Smooth muscle cell of the brain vasculature (primary cell): ENCODE results near the gene DISP3.

Source experiments
- DNase-seq: peaks from one replicate; pipeline ENCODE4 v3.0.0-alpha.2; 2012; ENCODE audit warnings: low read depth, low spot score

Gene DISP3

GRCh38 chr1:11487196-11487751, 8.3 kb downstream of the DISP3 start:
- DNase-seq = no peak

- no peak for DNase-seq
Measured at GRCh38 chr1:11488201-11488770, 9.3 kb downstream of the DISP3 start.

GRCh38 chr1:11488966-11489625, 10.1 kb downstream of the DISP3 start:
- DNase-seq = no peak

GRCh38 chr1:11492235-11492634, 13.3 kb downstream of the DISP3 start:
- DNase-seq = no peak

DNA sequence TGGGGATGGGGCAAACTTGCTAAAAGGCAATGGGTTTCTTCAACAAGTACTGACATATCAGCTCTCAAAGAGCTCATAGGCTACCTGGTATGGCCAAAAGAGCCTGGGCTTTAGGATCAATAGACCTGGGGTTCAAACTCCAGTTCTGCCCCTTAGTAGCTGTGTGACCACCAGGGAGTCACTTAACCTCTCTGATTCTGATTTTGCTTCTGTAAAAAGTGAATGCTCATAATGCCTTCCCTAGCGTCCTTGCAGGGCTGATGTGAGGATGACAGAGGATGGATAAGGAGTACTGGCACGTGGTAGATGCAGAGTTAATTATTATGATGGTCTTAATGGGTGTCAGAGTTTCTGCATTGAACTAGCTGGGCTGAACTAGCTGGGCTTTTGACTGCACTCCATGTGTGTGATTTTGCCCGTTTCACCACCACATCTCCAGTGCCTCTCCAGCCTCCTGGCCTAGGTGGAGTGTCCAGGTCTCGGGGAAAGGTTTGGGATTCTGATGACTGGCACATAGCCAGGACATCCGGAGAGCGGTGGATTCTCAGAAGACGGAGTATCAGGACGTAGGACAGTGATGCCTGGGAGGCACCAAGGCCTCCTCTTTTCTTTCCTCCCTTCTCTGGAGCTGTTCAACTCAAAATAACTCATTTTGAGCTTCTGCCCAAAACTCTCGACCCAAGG, 15.2 kb downstream of the DISP3 start:
- DNase-seq = no peak

DNA sequence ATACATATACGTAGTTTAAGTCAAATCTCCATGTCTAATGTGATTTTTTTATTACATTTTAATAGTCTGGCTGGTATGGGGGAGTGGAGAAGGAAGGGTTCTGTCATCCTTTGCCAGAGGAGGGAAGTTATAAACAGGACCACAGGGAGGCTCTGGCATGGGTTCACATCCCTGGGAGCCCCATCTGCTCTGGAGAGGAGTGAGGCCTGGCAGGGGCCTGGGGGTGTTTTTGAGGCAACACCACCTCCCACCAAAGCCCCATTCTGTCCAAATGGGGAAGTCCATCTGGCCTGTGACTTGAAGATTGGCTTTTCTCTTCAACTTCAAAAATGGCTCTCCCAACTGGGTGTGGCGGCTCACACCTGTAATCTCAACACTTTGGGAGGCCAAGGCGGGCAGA, 15.8 kb downstream of the DISP3 start:
- DNase-seq = no peak

- DNase-seq = no peak
Measured at GRCh38 chr1:11495579-11495978, 16.6 kb downstream of the DISP3 start.

- no peak for DNase-seq
Measured at GRCh38 chr1:11496551-11497080, 17.7 kb downstream of the DISP3 start.

DNA sequence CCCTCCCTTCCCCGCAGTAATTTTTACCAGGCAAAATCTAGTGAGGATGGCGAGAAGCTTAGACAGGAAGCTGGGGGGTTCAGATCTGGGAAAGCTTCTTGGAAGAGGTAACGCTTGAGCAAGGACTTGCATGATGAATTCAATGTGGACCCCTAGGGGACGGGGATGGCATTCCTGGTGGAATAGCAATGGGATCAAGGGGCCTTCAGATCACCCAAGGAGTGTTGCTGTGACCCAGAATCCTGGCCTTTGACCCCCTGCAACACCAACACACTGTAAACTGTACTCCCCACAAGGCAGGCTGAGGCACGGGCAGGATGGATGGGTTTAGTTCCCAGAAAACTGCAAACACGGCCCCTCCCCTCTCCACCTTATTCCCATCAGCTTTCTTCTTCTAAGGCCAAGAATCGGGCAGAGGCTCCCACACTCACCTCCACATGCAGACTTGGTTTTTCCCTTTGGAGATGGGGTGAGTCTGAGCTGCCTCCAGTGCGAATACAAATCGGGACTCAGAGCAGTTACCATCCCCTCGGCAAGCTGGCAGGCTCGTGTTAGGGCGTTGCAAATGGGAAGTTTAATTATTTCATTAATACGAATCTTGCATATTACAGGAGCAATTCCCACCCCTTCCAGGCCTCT, 20.1 kb downstream of the DISP3 start:
- no peak for DNase-seq

DNA sequence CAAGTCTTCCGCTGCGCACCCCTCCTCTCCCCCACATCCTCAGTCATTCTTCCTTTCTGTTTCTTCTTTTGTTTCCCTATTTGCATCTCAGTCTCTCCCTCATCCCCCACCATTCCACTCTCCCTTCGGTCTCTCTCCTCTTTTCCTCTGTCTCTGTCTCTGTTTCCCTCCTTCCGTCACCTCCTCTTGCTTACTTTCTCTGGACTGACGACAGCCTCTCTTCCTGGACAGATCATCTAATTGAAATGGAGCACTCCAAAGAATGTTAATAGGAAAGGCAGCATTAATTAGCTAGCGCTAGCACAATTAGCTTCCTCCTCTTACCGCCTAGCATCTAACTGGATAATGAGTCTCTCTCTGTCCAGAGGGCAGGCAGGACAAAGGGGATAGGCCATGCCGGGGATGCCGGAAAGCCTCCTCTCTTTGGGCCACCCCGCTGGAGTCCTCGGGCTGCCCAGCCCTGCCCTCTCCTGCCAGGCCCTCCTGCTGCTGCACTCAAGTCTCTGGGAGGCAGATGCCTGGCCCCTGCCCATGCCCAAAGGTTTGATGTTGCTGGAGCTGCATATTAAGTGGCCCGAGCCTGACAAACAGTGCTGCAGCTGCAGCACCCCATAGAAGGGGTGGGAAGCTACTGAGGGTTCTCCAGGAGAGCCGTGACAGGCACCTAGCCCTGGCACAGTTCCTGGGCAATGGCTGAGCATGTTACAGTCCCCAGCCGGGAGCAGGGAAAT, 20.8 kb downstream of the DISP3 start:
- no peak for DNase-seq

DNA sequence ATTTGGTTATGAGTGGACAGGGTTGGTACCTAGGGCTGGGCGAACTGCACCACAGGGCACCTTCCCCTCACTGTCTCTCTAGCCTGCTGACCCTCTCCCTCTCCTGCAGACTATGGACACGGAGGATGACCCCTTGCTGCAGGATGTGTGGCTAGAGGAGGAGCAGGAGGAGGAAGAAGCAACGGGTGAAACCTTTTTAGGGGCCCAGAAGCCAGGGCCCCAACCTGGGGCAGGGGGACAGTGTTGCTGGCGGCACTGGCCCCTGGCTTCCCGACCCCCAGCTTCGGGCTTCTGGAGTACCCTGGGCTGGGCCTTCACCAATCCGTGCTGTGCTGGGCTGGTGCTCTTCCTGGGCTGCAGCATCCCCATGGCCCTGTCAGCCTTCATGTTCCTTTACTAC, 21.9 kb downstream of the DISP3 start:
- no peak for DNase-seq

GRCh38 chr1:11501491-11501897, 22.5 kb downstream of the DISP3 start:
- DNase-seq = no peak

DNA sequence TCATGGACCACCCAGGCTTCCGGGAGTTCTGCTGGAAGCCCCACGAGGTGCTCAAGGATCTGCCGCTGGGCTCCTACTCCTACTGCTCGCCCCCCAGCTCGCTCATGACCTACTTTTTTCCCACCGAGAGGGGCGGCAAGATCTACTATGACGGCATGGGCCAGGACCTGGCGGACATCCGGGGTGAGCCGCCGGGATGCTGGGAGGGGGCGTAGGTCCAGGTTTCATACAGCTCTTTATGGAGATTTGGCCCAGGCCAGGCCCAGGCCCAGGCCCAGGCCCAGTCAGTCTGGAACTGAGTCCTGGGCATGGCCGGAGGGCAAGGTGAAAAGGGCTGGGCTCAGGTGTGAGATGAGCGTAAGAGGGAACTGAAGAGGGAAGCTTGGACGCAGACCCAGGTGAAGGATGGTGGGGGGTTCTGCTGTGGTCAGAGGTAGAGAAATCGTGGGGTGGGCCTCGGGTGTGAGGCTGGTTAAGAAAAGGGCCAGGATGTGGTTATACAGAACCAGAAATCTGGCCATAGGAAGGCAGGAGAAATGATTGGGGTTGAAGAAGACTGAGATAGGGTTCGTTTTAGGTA, 23.0 kb downstream of the DISP3 start:
- no peak for DNase-seq

GRCh38 chr1:11502516-11502915, 23.6 kb downstream of the DISP3 start:
- DNase-seq = no peak

GRCh38 chr1:11504599-11504998, 25.6 kb downstream of the DISP3 start:
- DNase-seq = no peak

GRCh38 chr1:11505591-11506538, 26.9 kb downstream of the DISP3 start:
- no peak for DNase-seq

GRCh38 chr1:11507309-11507708, 28.4 kb downstream of the DISP3 start:
- no peak for DNase-seq

- no peak for DNase-seq
Measured at GRCh38 chr1:11513681-11514080, 34.7 kb downstream of the DISP3 start.

- no peak for DNase-seq
Measured at GRCh38 chr1:11514366-11514765, 35.4 kb downstream of the DISP3 start.
